ENCODE results near the gene NEURL1.
"Not testable (repeated sequence)": the region's sequence is repeated elsewhere in the genome, so short reads cannot be mapped to it uniquely, and the experiment has no call there.

The NEURL1 gene

DNA sequence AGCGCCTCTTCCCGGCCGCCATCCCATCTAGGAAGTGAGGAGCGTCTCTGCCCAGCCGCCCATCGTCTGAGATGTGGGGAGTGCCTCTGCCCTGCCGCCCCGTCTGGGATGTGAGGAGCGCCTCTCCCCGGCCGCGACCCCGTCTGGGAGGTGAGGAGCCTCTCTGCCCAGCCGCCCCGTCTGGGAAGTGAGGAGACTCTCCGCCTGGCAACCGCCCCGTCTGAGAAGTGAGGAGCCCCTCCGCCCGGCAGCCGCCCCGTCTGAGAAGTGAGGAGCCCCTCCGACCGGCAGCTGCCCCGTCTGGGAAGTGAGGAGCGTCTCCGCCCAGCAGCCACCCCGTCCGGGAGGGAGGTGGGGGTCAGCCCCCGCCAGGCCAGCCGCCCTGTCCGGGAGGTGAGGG is 113.5 kb downstream of the NEURL1 start:
- not testable (repeated sequence) for DNase-seq (ENCODE audit: low read depth)

- not testable (repeated sequence) for DNase-seq (ENCODE audit: low read depth)
These were observed 114.6 kb downstream of the NEURL1 start for GRCh38 chr10:103608056-103608455.

- DNase-seq (ENCODE audit: low read depth): no peak
These were observed 116.0 kb downstream of the NEURL1 start for GRCh38 chr10:103609231-103610082.

GRCh38 chr10:103610083-103610472 is 116.6 kb downstream of the NEURL1 start:
- DNase-seq (ENCODE audit: low read depth): no peak

DNA sequence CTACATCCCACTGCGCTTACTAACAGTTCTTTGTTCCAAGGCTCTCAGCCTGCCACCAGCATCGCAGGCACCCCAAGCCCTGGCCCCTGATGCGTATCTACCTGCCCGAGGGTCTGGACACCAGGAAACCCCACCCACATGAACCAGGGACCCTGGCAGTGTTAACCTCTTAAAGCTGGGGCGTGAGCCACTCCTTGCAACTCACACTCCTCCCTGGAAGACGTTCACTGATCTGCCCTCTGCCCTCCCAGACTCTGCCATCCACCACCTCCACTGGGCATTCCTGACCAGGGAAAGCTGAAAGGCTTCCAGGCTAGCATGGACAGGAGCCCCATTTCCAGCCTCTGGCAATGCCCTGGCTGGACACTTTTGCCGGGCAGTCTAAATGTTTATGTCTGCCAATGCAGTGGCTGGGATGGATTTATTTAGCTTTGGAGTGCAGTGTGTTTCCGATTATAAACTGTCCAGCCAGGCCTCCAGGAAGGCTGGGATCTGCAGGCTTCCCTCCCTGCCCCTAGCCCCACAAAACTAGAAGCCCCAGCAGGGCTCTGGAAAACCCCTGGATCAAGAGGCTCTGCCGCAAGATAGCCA is 117.5 kb downstream of the NEURL1 start:
- DNase-seq (ENCODE audit: low read depth): no peak

- peak; percentile 54 for DNase-seq (ENCODE audit: low read depth)
These were observed 119.2 kb downstream of the NEURL1 start for GRCh38 chr10:103612462-103613365.

DNA sequence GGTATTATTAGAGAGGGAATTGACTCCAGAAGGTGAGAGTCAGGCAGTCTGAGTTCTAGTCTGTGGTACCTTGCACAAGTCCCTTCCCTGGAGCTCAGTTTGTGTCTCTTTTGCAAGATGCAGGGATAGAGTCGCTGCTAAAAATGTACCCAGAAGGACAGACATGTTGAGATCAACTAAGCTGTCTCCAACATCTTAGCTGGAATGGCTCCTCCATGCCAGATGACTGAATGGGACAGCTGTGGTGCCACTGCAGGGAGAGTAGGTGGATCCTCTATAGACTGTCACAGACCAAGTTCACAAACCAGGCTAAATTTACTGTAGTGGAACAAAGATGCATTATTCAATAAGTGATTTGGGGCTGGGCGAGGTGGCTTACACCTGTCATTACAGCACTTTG is 120.1 kb downstream of the NEURL1 start:
- no peak for DNase-seq (ENCODE audit: low read depth)

- no peak for DNase-seq (ENCODE audit: low read depth)
These were observed 121.0 kb downstream of the NEURL1 start for GRCh38 chr10:103614306-103615158.

DNA sequence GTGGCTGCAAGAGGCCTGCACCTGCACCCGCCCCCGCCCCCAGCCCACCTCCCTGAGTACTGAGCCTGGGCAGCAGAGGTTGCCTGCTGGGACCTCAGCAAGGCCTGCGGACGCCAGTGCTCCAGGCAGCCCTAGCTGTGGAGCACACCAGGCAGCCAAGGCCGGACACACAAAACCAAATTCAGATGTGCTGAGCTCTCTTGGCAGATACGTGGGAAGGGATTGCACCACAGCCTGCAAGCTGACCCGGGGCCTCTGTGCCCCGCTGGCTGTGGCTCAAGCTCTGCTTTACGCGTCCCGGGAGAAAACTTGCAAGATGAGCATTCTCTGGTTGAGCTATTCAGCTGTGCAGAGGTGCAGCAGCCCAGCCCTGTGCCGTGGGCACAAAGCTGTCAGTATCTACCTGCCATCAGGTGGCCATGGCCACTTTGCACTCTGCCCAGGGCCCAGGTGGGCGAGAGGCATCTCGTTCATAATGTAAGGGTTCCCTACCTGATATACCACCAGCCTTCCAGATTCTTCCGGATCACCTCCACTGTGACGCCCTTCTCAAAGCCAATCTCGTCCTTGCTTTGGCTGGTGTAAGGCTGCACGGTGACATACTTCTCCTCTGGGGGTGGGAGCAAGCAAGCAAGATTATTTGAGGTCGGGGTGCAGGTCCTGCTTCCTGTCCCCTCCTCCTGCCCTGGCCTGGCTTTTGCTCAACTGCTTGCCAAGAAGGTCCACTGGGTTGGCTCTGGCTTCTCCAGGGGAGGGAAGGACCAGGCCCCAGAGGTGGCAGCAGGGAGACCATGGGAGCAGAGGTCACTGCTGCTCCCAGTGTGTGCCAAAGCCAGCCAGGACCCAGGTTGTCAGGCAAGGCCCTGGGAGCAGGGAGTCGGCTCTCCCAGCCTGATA is 123.4 kb downstream of the NEURL1 start:
- DNase-seq (ENCODE audit: low read depth): peak; percentile 92

GRCh38 chr10:103617602-103618385 is 124.3 kb downstream of the NEURL1 start:
- DNase-seq (ENCODE audit: low read depth): no peak

GRCh38 chr10:103618575-103619423 is 125.3 kb downstream of the NEURL1 start:
- DNase-seq (ENCODE audit: low read depth): peak; percentile 77

DNA sequence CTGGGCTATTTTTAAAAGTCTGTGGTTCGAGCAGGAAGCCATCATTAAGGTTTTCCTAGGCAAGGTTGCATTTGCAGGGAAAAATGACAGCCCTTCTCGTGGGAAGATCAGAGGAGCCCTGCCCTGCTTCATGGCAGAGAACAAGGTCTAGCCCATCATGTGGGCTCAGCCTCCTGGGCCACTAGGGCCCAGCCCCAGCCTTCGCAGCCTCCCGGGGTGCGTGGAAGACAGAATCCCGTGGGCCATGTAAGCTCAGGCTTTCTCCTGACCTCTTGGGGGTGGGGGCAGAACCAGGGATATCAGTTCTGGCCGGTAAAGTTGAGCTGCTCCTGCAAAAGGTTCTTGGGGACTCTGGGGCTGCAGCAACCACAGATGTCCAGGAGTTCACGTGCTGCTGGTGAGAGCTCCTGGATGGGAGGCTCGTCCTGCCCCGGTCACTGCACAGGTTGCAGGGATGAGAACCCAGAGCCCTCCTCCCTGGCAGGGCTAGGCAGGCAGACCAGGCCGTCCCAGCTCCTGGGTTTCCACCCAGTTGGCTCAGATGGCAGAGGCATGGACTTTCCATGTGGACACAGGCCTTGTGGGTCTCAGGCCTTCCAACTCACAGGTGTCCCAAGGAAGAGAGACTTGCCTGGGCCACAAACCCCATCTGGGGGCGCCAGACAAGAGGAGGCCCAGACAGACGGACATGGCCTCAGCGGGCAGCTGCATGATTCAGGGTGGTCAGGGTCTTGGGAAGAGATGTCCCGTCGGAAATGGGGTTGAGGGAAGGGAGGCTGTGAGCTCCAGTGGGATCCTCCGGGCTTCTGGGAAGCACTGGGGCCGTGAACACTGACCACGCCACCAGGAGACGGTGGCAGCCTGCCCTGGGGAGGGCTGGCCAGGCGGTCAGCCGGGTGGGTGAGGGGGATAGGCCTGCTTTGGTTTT is 126.2 kb downstream of the NEURL1 start:
- DNase-seq (ENCODE audit: low read depth): no peak

DNA sequence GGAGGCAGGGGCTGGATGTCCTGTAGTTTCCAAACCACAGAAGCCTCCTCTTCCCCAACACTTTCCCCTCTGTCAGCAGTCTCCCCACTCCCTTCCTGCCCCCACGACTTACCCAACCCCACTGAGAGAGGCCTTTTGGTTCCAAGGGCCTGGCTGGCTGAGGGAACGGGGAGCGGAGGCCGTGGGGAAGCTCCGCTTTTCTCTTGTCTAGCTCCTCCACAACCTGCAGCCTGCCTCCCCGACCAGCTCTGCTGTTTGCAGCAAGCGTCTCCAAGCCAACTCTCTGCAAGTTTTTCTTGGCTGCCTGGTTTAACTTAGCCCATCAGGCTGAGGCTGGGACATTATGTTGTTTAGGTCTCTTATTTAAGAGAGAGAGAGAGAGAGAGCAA is 126.8 kb downstream of the NEURL1 start:
- no peak for DNase-seq (ENCODE audit: low read depth)

GRCh38 chr10:103620891-103621782 is 127.6 kb downstream of the NEURL1 start:
- DNase-seq (ENCODE audit: low read depth): no peak

- no peak for DNase-seq (ENCODE audit: low read depth)
These were observed 128.2 kb downstream of the NEURL1 start for GRCh38 chr10:103621783-103622125.

DNA sequence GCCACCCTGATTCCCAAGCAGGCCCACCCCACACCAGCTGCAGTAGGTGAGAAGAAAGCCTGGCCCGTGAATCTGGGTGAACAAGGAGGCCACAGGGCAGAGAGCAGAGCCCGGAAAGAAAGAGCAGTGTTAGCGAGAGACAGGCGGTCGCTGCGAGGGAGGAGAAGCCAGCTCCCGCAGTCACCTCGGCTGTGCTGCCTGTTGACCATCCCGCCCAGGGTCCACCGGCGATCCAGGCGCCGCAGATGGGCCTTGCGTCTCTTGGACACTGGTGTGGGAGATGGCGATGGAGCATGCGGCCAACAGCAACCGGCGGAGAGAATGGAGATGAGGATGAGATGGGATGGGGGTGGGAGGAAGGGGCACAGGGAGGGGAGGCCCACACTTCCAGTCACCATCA is 128.8 kb downstream of the NEURL1 start:
- no peak for DNase-seq (ENCODE audit: low read depth)
